Measurements from ENCODE around the gene ATOSB. TPM values are rescaled to one million over a fixed set of nuclear protein-coding genes. Genes with fewer than 3 reads are reported as not detected.
A peak's percentile ranks its signal among the peaks of the same experiment; 100 is the strongest.

The ATOSB gene
- total RNA-seq, 2 experiments from 2014 or later = 5.0 to 5.1 TPM

DNA sequence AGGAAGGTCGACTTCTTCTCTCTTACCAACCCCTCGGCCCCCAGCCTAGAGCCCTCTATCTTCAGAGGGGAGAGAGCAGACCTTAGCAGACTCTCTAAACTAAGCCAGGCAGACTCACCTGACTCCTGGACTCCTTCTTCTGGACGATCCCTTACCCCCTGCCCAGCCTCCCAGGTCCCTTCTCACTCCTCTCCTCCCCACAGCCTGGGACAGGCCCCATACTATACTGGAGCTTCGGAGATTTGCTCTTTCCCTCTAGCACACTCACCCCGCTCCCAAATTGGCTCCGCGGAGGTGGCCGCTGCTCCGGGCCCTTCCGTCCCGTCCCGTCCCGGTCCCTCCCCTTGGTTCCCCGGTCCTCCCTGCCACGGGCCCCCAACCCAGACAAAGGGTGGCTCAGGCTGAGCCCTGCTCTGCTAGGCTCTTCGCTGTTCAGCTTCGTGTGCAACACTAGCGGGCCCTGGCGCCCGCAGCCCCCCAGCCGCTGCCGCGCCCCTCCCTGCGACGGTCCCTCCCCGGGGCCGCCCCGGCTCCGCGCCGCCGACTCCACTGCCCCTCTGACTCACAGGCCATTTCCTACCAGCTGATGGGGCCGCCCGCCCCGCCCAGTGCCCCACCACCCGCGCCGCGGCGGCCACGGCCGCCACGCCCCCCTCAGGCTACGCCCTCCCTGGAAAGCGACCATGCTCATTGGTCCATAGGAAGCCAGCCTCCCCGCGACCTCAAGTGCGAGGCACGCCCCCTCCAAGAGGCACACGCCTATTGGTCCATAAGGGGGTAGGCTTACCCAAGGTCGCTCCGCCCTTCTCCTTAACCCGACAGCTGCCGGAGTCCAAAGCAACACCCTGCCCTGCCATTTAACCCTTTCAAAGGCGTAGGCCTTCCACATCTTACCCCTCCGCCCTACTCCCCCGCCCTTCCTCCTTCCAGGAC lies 4.4 kb downstream of the ATOSB start:
- H3K4me3 Mint-ChIP-seq = peak overlapping the region; percentile 93
- peaks cover 61% of the 10 kb centered on the region for H3K4me1 Mint-ChIP-seq (ENCODE audit: low read depth)
- ChIA-PET CTCF (interaction anchor here (1.0 to 1.9 kb wide), 5 partner anchors 8 to 212 kb away, joined by 3 to 15 read pairs (median 4); partner anchors contain the start of genes PIGO and STOML2), POLR2A (interaction anchor here (0.7 to 6.8 kb wide), 5 partner anchors 8 to 48 kb away, joined by 3 to 46 read pairs (median 13); partner anchors contain the start of genes FANCG, PIGO, STOML2 and VCP)
- H3K9me3 ChIP-seq (ENCODE audit: control insufficient read depth in 1 of 2, insufficient read depth in 1 of 2, low read length in 2 of 2) = no peaks in the 10 kb centered on the region
- H3K36me3 ChIP-seq (ENCODE audit: insufficient read depth, low read length) = peaks cover 24% of the 10 kb centered on the region
- H3K27ac ChIP-seq (ENCODE audit: low read depth in 1 of 2, low read length in 2 of 2) = peak overlapping the region; percentile 70 to 74
- peak overlapping the region; percentile 73 for H3K4me3 ChIP-seq (ENCODE audit: low read length)
- H3K27me3 ChIP-seq (ENCODE audit: control insufficient read depth in 1 of 2, insufficient read depth in 2 of 2, low read length in 2 of 2) = no peaks in the 10 kb centered on the region
- H3K9me3 Mint-ChIP-seq = no peaks in the 10 kb centered on the region
- H3K27ac Mint-ChIP-seq = peak overlapping the region; percentile 84
- TF ChIP-seq, protein P1, sequence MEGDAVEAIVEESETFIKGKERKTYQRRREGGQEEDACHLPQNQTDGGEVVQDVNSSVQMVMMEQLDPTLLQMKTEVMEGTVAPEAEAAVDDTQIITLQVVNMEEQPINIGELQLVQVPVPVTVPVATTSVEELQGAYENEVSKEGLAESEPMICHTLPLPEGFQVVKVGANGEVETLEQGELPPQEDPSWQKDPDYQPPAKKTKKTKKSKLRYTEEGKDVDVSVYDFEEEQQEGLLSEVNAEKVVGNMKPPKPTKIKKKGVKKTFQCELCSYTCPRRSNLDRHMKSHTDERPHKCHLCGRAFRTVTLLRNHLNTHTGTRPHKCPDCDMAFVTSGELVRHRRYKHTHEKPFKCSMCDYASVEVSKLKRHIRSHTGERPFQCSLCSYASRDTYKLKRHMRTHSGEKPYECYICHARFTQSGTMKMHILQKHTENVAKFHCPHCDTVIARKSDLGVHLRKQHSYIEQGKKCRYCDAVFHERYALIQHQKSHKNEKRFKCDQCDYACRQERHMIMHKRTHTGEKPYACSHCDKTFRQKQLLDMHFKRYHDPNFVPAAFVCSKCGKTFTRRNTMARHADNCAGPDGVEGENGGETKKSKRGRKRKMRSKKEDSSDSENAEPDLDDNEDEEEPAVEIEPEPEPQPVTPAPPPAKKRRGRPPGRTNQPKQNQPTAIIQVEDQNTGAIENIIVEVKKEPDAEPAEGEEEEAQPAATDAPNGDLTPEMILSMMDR (IDR thresholded peaks at IDR 0.05) = no peak
- peak; percentile 92 to 98 (median 96) for DNase-seq
- no peaks in the 10 kb centered on the region for H3K27me3 Mint-ChIP-seq
- H3K36me3 Mint-ChIP-seq (ENCODE audit: low read depth) = peaks cover 28% of the 10 kb centered on the region
- intact Hi-C loops (cut with DNase I, micrococcal nuclease) = loop anchor here (1.0 to 10.0 kb wide), 8 partner anchors 8 to 704 kb away; partner anchors contain the start of genes SPAG8 (in 2 of the 2), CREB3 (in 1 of the 2), ENHO (in 1 of the 2) and HINT2 (in 1 of the 2)
- ATAC-seq (ENCODE audit: poor library complexity) = peak; percentile 80
- H3K4me1 ChIP-seq (ENCODE audit: insufficient read depth, low read length) = peaks cover 54% of the 10 kb centered on the region

DNA sequence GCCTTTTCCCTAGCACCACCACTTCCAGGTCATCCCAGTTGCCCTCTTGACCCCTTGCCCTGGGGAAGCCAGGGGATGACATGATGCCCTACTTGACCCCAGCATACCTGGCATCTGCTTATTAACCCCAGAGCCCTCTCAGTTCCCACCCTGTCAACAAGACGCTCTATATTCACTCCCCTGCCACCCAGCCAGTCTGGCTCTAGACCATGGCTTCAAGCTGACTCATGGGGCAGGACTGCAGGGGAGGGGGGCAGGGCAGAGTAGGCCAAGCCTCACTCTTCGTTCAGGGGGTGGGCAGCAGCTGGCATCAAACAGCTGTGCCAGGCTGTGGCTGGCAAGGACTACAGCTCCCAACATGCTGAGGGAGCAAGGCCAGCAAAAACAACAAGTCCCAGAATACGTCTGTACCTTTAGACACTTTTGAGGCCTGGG lies 5.3 kb downstream of the ATOSB start:
- H3K27me3 ChIP-seq (ENCODE audit: control insufficient read depth in 1 of 2, insufficient read depth in 2 of 2, low read length in 2 of 2) = no peaks in the 10 kb centered on the region
- Mint-ChIP-seq H3K4me1 (ENCODE audit: low read depth) (peaks cover 52% of the 10 kb centered on the region), H3K36me3 (ENCODE audit: low read depth) (peaks cover 37% of the 10 kb centered on the region), H3K27ac (peak overlapping the region; percentile 84), H3K27me3 (no peaks in the 10 kb centered on the region), H3K9me3 (no peaks in the 10 kb centered on the region), H3K4me3 (peak overlapping the region; percentile 93)
- CTCF ChIA-PET = interaction anchor here (1.1 to 1.9 kb wide), 3 partner anchors 14 to 211 kb away, joined by 4 to 15 read pairs (median 5); partner anchors contain the start of gene PIGO
- POLR2A ChIA-PET = interaction anchor here (2.6 kb wide), 1 partner anchor 39 kb away, joined by 21 read pairs; the partner anchor contains the start of gene VCP
- intact Hi-C loops (cut with DNase I, micrococcal nuclease) = loop anchor here (5.0 to 10.0 kb wide), 6 partner anchors 38 to 704 kb away; partner anchors contain the start of genes SPAG8 (in 2 of the 2), CREB3 (in 1 of the 2), ENHO (in 1 of the 2) and HINT2 (in 1 of the 2)
- peak overlapping the region in 1 of 2 donors; percentile 74 for H3K27ac ChIP-seq (ENCODE audit: low read depth in 1 of 2, low read length in 2 of 2)
- H3K36me3 ChIP-seq (ENCODE audit: insufficient read depth, low read length) = peaks cover 33% of the 10 kb centered on the region
- H3K9me3 ChIP-seq (ENCODE audit: control insufficient read depth in 1 of 2, insufficient read depth in 1 of 2, low read length in 2 of 2) = no peaks in the 10 kb centered on the region
- DNase-seq (peak in 2 of 14 experiments; percentile 15 to 41), ATAC-seq (ENCODE audit: poor library complexity) (no peak)
- H3K4me3 ChIP-seq (ENCODE audit: low read length) = no peak overlapping the region
- TF ChIP-seq, protein P1 (IDR thresholded peaks at IDR 0.05) = no peak
- H3K4me1 ChIP-seq (ENCODE audit: insufficient read depth, low read length) = peaks cover 48% of the 10 kb centered on the region

- H3K9me3 Mint-ChIP-seq = no peaks in the 10 kb centered on the region
- DNase-seq = no peak
- TF ChIP-seq, protein P1 (IDR thresholded peaks at IDR 0.05) = no peak
- peaks cover 42% of the 10 kb centered on the region for H3K36me3 Mint-ChIP-seq (ENCODE audit: low read depth)
- Histone ChIP-seq H3K4me3 (ENCODE audit: low read length) (no peak overlapping the region), H3K9me3 (ENCODE audit: control insufficient read depth in 1 of 2, insufficient read depth in 1 of 2, low read length in 2 of 2) (no peaks in the 10 kb centered on the region), H3K4me1 (ENCODE audit: insufficient read depth, low read length) (peaks cover 35% of the 10 kb centered on the region), H3K36me3 (ENCODE audit: insufficient read depth, low read length) (peaks cover 44% of the 10 kb centered on the region), H3K27me3 (ENCODE audit: control insufficient read depth in 1 of 2, insufficient read depth in 2 of 2, low read length in 2 of 2) (no peaks in the 10 kb centered on the region), H3K27ac (ENCODE audit: low read depth in 1 of 2, low read length in 2 of 2) (no peak overlapping the region)
- ATAC-seq (ENCODE audit: poor library complexity) = no peak
- ChIA-PET CTCF (no interaction called here), POLR2A (no interaction called here)
- peak overlapping the region; percentile 35 for H3K27ac Mint-ChIP-seq
- no peak overlapping the region for H3K4me3 Mint-ChIP-seq
- intact Hi-C loops (cut with DNase I, micrococcal nuclease) = loop anchor here in 1 of 2 experiments (10.0 kb wide), 1 partner anchor 1656 kb away; no protein-coding TSS in a partner anchor
- H3K27me3 Mint-ChIP-seq = no peaks in the 10 kb centered on the region
- peaks cover 39% of the 10 kb centered on the region for H3K4me1 Mint-ChIP-seq (ENCODE audit: low read depth)
These were observed 6.6 kb downstream of the ATOSB start for GRCh38 chr9:35108946-35109575.

Measured in CD4-positive, alpha-beta T cell (primary cell).